GM18951 (cell line): ENCODE measurements around the gene SPRR3.

Source experiments
- POLR2A ChIP-seq: IDR thresholded peaks from 4 replicates; pipeline ENCODE4 v1.6.1; 2011; ENCODE audit warnings: mild to moderate bottlenecking; ENCODE audit not compliant: insufficient read length, insufficient read depth; ENCODE audit errors: extremely low read depth
- in situ Hi-C: fragments of 300-500 bp; cut with MboI; formaldehyde crosslinking; loops from one replicate; pipeline ENCODE4 v1.12.0; 2022; ENCODE audit warnings: low sequenced_read_pairs, mixed read lengths, inconsistent platforms; ENCODE audit not compliant: unreplicated experiment

Gene SPRR3, protein sequence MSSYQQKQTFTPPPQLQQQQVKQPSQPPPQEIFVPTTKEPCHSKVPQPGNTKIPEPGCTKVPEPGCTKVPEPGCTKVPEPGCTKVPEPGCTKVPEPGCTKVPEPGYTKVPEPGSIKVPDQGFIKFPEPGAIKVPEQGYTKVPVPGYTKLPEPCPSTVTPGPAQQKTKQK

GRCh38 chr1:153001382-153001781 lies at the start of gene SPRR3:
Gene SPRR3 (plus strand): TSS chr1:153001749. CDS start chr1:153003021, 1,272 bp downstream.
- in situ Hi-C loops: no loop called here
- TF ChIP-seq POLR2A: no peak

GRCh38 chr1:152953761-152954160 lies 47.8 kb upstream of the SPRR3 start:
- no peak for TF ChIP-seq POLR2A
- in situ Hi-C loops: no loop called here

- no peak for TF ChIP-seq POLR2A
- in situ Hi-C loops: no loop called here
These were observed 47.1 kb upstream of the SPRR3 start for GRCh38 chr1:152954436-152954835.

- in situ Hi-C loops: no loop called here
- TF ChIP-seq POLR2A: no peak
These were observed 44.0 kb upstream of the SPRR3 start for GRCh38 chr1:152957561-152957960.

GRCh38 chr1:152959273-152959672 lies 42.3 kb upstream of the SPRR3 start:
- in situ Hi-C loops: no loop called here
- TF ChIP-seq POLR2A: no peak

DNA sequence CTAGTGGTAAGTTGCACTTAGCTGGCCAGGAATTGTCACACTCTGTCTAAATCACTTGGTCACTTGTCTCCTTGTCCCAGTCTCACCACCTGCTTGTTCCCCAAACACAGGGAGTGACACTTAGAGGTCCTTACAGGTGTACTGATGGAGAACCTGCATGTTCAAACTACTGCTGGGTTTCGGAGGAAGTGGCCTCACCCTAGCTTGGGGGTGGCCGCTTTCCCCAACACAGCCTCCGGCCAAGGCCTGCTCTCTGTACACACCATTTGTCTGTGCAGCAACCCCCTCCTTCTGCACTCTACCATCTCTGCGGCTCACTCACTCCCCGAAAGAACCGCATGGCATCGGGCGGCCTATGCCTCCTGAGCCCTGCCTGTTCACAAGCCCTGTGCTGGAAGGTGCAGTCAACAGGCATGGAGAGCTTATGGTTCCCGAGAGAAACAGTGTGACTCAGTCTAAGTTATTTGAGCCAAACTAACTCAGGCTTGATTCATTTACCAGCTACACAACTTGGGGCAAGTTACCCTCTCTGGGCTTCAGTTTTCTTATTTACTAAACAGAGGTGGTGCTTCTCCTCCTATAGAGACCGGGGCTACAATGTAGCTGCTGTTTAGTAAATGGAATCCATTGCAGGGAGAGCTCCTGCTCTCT lies 41.6 kb upstream of the SPRR3 start:
- in situ Hi-C loops: no loop called here
- no peak for TF ChIP-seq POLR2A

- TF ChIP-seq POLR2A: no peak
- in situ Hi-C loops: no loop called here
These were observed 41.0 kb upstream of the SPRR3 start for GRCh38 chr1:152960452-152961044.

DNA sequence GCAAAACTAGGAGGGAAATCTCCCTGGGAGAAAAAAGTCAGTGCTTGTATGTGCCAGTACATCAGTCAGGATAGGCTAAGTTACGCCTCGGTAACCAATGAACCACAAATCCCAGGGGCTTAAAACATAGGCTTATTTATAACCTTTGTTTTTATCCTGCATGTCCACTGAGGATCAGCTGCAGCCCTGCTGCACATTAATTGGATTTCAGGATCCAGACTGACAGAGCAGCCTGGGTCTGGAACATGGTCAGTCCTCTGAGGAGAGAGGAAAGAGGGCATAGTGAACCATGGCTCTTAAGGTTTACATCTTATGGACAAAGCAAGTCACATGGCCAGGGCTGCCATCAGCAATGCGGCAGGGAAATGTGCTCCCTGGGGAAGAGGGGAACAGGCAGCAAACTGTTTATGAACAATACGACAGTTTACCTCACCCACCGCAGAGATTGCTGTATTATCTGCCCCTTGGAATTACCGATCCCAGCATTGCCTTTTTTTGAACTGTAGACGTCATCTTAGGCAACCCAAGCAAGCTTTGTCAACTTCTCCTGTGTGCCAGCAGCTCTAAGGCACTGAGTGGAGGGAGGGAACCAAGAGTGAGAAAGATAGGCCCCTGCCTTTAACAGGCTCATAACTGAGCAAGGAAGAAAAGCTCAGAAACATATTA lies 40.2 kb upstream of the SPRR3 start:
- in situ Hi-C loops: no loop called here
- TF ChIP-seq POLR2A: no peak

- TF ChIP-seq POLR2A: no peak
- in situ Hi-C loops: no loop called here
These were observed 38.6 kb upstream of the SPRR3 start for GRCh38 chr1:152962876-152963415.

- TF ChIP-seq POLR2A: no peak
- in situ Hi-C loops: no loop called here
These were observed 37.0 kb upstream of the SPRR3 start for GRCh38 chr1:152964536-152964935.

DNA sequence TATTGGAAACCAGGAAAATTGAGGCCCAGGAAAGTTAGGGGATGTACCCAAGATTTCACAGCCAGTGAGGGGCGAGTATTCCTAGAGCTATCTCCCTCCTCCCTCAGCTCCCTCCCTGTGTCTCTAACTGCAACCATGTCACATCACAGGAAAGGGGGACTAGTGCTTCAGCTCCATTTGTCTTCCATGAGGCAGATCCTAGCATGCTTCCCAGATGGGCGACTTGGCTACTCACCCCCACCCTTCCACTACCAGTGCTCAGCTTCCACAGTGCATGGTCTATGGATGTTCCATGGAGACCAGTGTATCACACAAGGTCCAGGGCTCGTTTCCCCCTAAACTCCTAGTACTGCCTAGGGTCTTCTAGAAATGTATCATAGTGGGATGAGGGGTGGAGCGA lies 35.7 kb upstream of the SPRR3 start:
- in situ Hi-C loops: no loop called here
- TF ChIP-seq POLR2A: no peak

- in situ Hi-C loops: no loop called here
These were observed 34.3 kb upstream of the SPRR3 start for GRCh38 chr1:152967201-152967600.

GRCh38 chr1:152968248-152968647 lies 33.3 kb upstream of the SPRR3 start:
- in situ Hi-C loops: no loop called here
- no peak for TF ChIP-seq POLR2A

More at GRCh38 chr1:152967201-152967600, 34.3 kb upstream of the SPRR3 start:
- TF ChIP-seq POLR2A: no peak
